Thoracic aorta (tissue), 2 donors: Measurements from ENCODE around the gene MVK. TPM values are rescaled to one million over a fixed set of nuclear protein-coding genes. Genes with fewer than 3 reads are reported as not detected.

Experiments
- ATAC-seq: fragments of 150-250 bp; one replicate; pipeline ENCODE4 v1.8.0; 2017; ENCODE audit warnings: low read depth; ENCODE audit not compliant: insufficient number of reproducible peaks, low FRiP score
- DNase-seq: peaks from one replicate; pipeline ENCODE4 v3.0.0-alpha.2; 2020; ENCODE audit warnings: low spot score
- H3K27ac ChIP-seq, 2 donors: fragments of 200-600 bp; sonication (generic); 1 replicate in 1 of 2; 2 replicates in 1 of 2; pipeline ENCODE4 v1.5.1; 2016; ENCODE audit warnings: mild to moderate bottlenecking in 2 of 2, moderate library complexity in 2 of 2
- H3K27me3 ChIP-seq: fragments of 200-600 bp; sonication (generic); replicated peaks from 2 replicates; pipeline ENCODE4 v1.6.0; 2016; ENCODE audit warnings: mild to moderate bottlenecking; ENCODE audit not compliant: insufficient read depth
- H3K36me3 ChIP-seq: fragments of 200-600 bp; sonication (generic); one replicate; pipeline ENCODE4 v1.5.1; 2016
- H3K4me1 ChIP-seq, 2 donors: fragments of 200-600 bp; sonication (generic); 1 replicate in 1 of 2; 2 replicates in 1 of 2; pipeline versions ENCODE4 v1.5.1 to v1.6.0; 2016; ENCODE audit warnings: low read depth in 2 of 2, mild to moderate bottlenecking in 1 of 2; ENCODE audit not compliant: control insufficient read depth in 1 of 2
- H3K4me3 ChIP-seq: fragments of 200-600 bp; sonication (generic); 2 replicates; pipeline ENCODE4 v1.5.1; 2016; ENCODE audit warnings: mild to moderate bottlenecking
- H3K9me3 ChIP-seq: fragments of 200-600 bp; sonication (generic); 2 replicates; pipeline ENCODE4 v1.5.1; 2016
- total RNA-seq, 2 donors: library from RNA; depleted of rRNA; stranded (reverse); fragments of >200 nt; gene quantifications; one replicate each; pipeline versions ENCODE4 v1.1.0 to v1.2.3, GENCODE V29; 2016
- TF ChIP-seq, protein P1 (sequence below): fragments of 200-600 bp; sonication (generic); IDR thresholded peaks from one replicate; pipeline ENCODE4 v1.5.1; 2019; ENCODE audit warnings: antibody characterized with exemption

MVK gene
- total RNA-seq, 2 donors from 2014 or later, result 4.7 to 19.0 TPM

DNA sequence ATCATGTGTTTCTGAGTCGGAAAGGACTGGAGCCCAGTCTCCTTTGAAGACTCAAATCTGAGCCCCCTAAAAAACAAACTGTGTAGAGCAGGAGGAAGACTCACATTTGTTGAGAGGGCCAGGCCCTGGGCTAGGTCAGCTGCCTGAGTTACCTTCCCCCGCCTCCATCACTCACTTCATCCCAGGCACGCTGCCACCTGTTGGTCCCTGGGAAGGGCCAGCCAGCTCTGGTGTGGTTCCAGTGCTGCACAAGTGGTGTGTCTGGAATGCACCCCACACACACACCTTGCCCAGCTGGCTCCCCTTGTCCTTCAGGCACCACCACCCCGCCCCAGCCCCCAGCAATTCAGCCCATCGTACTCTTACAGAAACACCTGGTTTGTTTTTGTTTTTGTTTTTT lies 9.0 kb downstream of the MVK start:
- TF ChIP-seq, protein P1, sequence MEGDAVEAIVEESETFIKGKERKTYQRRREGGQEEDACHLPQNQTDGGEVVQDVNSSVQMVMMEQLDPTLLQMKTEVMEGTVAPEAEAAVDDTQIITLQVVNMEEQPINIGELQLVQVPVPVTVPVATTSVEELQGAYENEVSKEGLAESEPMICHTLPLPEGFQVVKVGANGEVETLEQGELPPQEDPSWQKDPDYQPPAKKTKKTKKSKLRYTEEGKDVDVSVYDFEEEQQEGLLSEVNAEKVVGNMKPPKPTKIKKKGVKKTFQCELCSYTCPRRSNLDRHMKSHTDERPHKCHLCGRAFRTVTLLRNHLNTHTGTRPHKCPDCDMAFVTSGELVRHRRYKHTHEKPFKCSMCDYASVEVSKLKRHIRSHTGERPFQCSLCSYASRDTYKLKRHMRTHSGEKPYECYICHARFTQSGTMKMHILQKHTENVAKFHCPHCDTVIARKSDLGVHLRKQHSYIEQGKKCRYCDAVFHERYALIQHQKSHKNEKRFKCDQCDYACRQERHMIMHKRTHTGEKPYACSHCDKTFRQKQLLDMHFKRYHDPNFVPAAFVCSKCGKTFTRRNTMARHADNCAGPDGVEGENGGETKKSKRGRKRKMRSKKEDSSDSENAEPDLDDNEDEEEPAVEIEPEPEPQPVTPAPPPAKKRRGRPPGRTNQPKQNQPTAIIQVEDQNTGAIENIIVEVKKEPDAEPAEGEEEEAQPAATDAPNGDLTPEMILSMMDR, result no peak
- no peak for DNase-seq
- Histone ChIP-seq H3K27me3 (no peaks in the 10 kb centered on the region), H3K9me3 (no peaks in the 10 kb centered on the region), H3K27ac (no peak overlapping the region), H3K36me3 (peaks cover 34% of the 10 kb centered on the region), H3K4me1 (no peaks in the 10 kb centered on the region), H3K4me3 (no peak overlapping the region)
- no peak for ATAC-seq

DNA sequence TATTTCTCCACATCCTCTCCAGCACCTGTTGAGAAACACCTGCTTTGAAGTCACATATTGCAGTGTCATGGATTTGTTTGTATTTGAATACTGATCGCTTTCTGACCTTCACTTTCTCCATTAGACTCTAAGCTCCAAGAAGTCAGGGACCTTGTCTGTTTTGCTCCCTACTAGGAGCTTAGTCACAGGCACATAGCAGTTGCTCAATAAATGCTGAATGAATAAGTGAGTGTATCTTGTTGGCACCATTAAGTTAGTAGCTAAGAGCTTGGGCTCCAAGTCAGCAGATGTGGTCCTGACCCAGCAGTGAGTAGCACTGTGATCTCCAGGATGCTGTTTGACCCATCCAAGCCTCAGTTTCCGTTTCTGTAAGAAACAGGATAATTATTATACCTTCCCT lies 10.1 kb downstream of the MVK start:
- peaks cover 39% of the 10 kb centered on the region for H3K36me3 ChIP-seq
- H3K4me1 ChIP-seq, result no peaks in the 10 kb centered on the region
- no peak overlapping the region for H3K4me3 ChIP-seq
- no peak for DNase-seq
- TF ChIP-seq, protein P1, result no peak
- no peak overlapping the region for H3K27ac ChIP-seq
- ATAC-seq, result no peak
- no peaks in the 10 kb centered on the region for H3K9me3 ChIP-seq
- no peaks in the 10 kb centered on the region for H3K27me3 ChIP-seq

DNA sequence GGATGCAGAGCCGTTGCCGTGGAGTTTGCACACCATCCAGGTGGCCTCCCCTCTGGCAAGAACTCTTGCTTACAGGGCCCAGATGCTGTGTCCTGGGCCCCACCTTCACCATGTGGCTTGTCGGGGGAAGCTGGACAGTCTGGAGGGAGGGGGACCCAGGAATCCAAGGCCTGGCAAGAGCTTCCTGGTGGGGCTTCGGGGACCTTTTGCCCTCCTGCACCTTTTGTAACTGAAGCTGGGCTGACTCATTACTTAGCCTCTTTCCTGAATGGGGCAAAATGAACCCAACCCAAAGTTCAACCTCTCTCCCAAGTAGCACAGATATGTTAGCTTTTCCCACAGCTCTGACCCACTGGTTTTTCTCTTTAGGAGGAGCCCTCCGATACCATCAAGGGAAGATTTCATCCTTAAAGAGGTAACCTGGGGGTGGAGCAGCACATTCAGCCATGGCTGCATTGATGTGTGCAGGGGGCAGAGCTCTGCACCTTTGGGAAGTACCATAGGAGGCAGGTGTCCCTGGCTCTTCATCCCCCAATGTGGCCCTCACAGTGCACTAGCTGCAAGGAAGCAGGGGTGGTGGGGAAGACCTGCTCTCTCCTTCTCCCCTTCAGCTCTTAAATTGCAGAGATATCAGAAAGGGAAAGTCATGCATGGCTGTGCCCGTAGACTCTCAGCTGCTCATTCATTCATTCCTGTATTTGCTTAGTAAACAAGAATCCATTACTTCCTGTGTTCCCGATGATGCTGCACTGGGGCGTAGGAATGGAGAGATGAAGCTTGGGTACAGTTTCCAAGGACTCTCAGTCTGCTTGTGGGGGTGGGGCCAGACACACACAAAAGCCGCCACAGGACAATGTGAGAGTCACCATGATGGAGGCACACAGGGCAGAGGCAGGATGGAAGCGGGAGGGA lies 13.0 kb downstream of the MVK start:
- peaks cover 20% of the 10 kb centered on the region for H3K36me3 ChIP-seq

DNA sequence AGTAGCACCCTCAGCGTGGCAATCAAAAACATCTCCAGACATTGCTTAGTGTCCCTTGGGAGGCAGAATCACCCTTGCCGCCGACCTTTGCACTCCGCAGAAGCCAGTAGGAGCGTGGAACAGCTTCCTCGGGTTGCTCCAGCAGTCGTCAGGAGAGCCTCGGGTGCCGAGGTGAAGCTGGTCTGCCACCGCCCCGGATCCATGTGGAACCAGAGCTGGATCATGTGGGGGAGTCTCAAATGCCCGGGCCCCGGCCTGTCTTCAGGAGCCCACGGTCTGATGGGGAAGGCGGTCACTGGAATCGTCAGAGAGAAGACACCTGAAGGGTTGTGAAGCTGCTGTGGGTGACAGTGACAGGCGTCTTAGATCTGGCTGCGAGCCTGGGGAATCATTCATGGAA lies 14.3 kb downstream of the MVK start:
- ATAC-seq (no peak), DNase-seq (no peak)
- no peak overlapping the region for H3K27ac ChIP-seq
- H3K4me3 ChIP-seq, result no peak overlapping the region
- H3K9me3 ChIP-seq, result no peaks in the 10 kb centered on the region
- TF ChIP-seq, protein P1, result no peak
- no peaks in the 10 kb centered on the region for H3K27me3 ChIP-seq
- peaks cover 20% of the 10 kb centered on the region for H3K36me3 ChIP-seq
- H3K4me1 ChIP-seq, result no peaks in the 10 kb centered on the region

More for the DNA sequence above, 13.0 kb downstream of the MVK start:
- TF ChIP-seq, protein P1, result no peak
- H3K4me3 ChIP-seq, result no peak overlapping the region
- DNase-seq, result no peak
- no peak for ATAC-seq
- no peaks in the 10 kb centered on the region for H3K9me3 ChIP-seq
- no peaks in the 10 kb centered on the region for H3K4me1 ChIP-seq
- H3K27me3 ChIP-seq, result no peaks in the 10 kb centered on the region
- no peak overlapping the region for H3K27ac ChIP-seq

DNA sequence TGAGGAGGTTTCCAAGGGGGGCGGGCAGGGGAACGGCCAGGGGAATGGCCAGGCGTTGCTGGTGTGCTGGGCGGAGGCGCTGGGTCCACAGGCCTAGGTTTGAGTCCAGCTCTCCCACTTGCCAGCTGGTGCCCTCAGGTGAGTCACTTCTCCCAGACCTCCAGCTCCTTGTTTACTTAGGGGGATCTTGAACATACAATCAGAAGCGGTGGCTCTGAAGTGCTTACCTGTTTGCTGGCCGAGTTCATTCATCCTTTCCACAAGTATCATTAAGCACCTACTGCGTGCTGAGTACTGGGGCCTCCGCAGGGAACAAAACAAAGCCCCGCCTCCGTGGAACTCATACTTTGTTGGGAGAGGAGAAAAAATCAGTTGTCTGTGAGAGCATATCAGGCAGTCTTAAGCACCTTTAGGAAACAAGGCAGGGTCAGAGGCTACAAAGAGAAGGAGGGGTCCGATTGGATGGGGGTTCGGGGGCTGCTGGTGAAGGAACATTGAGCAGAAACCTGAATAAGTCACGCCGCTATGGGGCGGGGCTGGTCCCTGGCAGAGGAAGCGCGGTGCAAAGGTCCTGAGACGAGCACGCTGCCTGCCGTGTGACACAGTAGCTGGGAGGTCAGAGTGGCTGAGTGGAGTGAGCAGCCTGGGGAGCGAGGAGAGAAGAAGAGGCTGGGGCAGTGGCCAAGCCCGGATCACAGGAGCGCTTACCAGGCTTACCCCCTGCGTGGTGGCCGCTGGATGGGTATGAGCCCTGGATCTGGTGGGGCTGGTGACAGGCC lies 15.1 kb downstream of the MVK start:
- TF ChIP-seq, protein P1, result no peak
- Histone ChIP-seq H3K27ac (no peak overlapping the region), H3K9me3 (no peaks in the 10 kb centered on the region), H3K36me3 (peaks cover 20% of the 10 kb centered on the region), H3K4me1 (no peaks in the 10 kb centered on the region), H3K4me3 (no peak overlapping the region), H3K27me3 (no peaks in the 10 kb centered on the region)
- ATAC-seq (no peak), DNase-seq (no peak)
